Gastroesophageal sphincter (tissue), 4 donors: ENCODE results near the gene LILRB3. TPM values are rescaled to one million over a fixed set of nuclear protein-coding genes. Genes with fewer than 3 reads are reported as not detected.

Source experiments
- ATAC-seq: fragments of 150-250 bp; one replicate; pipeline ENCODE4 v1.9.1; 2016; ENCODE audit warnings: mild to moderate bottlenecking, moderate library complexity
- H3K27ac ChIP-seq, 4 donors: fragments of 200-600 bp; sonication (generic) in 3 of 4; 1 replicate in 3 of 4; 2 replicates in 1 of 4; pipeline ENCODE4 v1.5.1; 2016 to 2019
- H3K27me3 ChIP-seq: fragments of 200-600 bp; sonication (generic); one replicate; pipeline ENCODE4 v1.5.1; 2019
- H3K36me3 ChIP-seq, 2 donors: fragments of 200-600 bp; sonication (generic); one replicate each; pipeline ENCODE4 v1.5.1; 2019; ENCODE audit warnings: control low read depth in 1 of 2
- H3K4me1 ChIP-seq, 3 donors: fragments of 200-600 bp; sonication (generic); 1 replicate in 2 of 3; 2 replicates in 1 of 3; pipeline ENCODE4 v1.5.1; 2016 to 2019; ENCODE audit warnings: control low read depth in 2 of 3
- H3K4me3 ChIP-seq, 2 donors: fragments of 200-600 bp; sonication (generic); one replicate each; pipeline ENCODE4 v1.5.1; 2019; ENCODE audit warnings: mild to moderate bottlenecking in 1 of 2, moderate library complexity in 1 of 2
- H3K9me3 ChIP-seq, 3 donors: fragments of 200-600 bp; sonication (generic); one replicate each; pipeline ENCODE4 v1.5.1; 2017 to 2019; ENCODE audit warnings: control low read depth in 2 of 3
- EP300 ChIP-seq: sonication (generic); formaldehyde crosslinking; IDR thresholded peaks from one replicate; pipeline ENCODE4 v1.6.1; 2017; ENCODE audit warnings: antibody characterized with exemption, mild to moderate bottlenecking
- POLR2A ChIP-seq, 2 donors: fragments of 450-650 bp; IDR thresholded peaks; one replicate each; pipeline ENCODE4 v1.6.1; 2017; ENCODE audit warnings: antibody characterized with exemption in 2 of 2, mild to moderate bottlenecking in 2 of 2, moderate library complexity in 1 of 2
- POLR2AphosphoS5 ChIP-seq: sonication (generic); formaldehyde crosslinking; IDR thresholded peaks from one replicate; pipeline ENCODE4 v1.6.1; 2017; ENCODE audit warnings: antibody characterized with exemption
- WGBS, 2 donors: methylation state at CpG; one replicate each; pipeline ENCODE4 v1.1.5; 2018; ENCODE audit warnings: low coverage in 1 of 2; 5-methylcytosine and 5-hydroxymethylcytosine counted together
- total RNA-seq, 4 donors: library from RNA; depleted of rRNA; stranded (reverse); fragments of >200 nt; gene quantifications; one replicate each; pipeline ENCODE4 v1.1.0, GENCODE V29; 2016
- TF ChIP-seq, protein P1 (sequence below), 4 experiments: fragments of 200-600 bp in 2 of 4; fragments of 450-650 bp in 2 of 4; sonication (generic) in 1 of 4; IDR thresholded peaks; one replicate each; pipeline ENCODE4 v1.5.1; 2017 to 2019; ENCODE audit warnings: antibody characterized with exemption in 4 of 4, mild to moderate bottlenecking in 2 of 4, moderate library complexity in 2 of 4

The LILRB3 gene
- total RNA-seq, 4 donors from 2014 or later, result 6.8 to 29.9 (median 21.3) TPM

DNA sequence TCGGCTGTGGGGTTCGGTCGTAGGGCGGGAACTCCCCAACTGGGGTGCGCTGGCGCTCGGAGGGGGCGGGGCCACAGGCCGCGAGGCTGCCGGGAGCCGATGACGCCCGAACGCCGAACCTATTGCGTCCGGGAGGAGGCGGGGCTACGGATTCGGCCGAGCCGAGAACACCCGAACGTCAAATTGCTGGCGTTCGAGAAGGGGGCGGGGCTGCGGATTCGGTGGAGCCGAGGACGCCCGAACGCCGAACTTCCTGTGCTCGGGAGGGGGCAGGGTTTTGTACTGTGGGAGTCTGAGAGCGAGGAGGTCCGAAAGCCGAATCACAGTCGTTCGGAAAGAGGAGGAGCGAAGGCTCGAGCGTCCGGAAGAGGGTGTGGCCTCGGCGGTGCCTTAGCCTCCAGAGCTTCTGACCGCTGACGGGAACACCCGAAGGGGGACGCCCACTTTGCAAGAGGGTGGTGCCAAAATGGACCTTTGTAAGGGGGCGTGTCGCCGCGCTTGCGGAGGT, 32.2 kb downstream of the LILRB3 start:
- H3K4me1 ChIP-seq, result peaks cover 0 to 36% (median 17%) of the 10 kb centered on the region in 3 donors
- H3K36me3 ChIP-seq, result peaks cover 0 to 38% of the 10 kb centered on the region in 2 donors
- no peaks in the 10 kb centered on the region for H3K27me3 ChIP-seq
- 0 to 3% methylated on average over 1 to 15 of the region's 56 CpGs for WGBS, 2 donors
- peak; percentile 74 for ATAC-seq
- no peaks in the 10 kb centered on the region for H3K9me3 ChIP-seq
- peak overlapping the region; percentile 79 to 100 (median 94) for H3K27ac ChIP-seq
- peak overlapping the region; percentile 79 to 83 for H3K4me3 ChIP-seq
- no peak for TF ChIP-seq POLR2A (IDR thresholded peaks at IDR 0.05)
- TF ChIP-seq, protein P1, sequence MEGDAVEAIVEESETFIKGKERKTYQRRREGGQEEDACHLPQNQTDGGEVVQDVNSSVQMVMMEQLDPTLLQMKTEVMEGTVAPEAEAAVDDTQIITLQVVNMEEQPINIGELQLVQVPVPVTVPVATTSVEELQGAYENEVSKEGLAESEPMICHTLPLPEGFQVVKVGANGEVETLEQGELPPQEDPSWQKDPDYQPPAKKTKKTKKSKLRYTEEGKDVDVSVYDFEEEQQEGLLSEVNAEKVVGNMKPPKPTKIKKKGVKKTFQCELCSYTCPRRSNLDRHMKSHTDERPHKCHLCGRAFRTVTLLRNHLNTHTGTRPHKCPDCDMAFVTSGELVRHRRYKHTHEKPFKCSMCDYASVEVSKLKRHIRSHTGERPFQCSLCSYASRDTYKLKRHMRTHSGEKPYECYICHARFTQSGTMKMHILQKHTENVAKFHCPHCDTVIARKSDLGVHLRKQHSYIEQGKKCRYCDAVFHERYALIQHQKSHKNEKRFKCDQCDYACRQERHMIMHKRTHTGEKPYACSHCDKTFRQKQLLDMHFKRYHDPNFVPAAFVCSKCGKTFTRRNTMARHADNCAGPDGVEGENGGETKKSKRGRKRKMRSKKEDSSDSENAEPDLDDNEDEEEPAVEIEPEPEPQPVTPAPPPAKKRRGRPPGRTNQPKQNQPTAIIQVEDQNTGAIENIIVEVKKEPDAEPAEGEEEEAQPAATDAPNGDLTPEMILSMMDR (IDR thresholded peaks at IDR 0.05), result no peak
- TF ChIP-seq EP300, result no peak
- peak; percentile 21 for TF ChIP-seq POLR2AphosphoS5

DNA sequence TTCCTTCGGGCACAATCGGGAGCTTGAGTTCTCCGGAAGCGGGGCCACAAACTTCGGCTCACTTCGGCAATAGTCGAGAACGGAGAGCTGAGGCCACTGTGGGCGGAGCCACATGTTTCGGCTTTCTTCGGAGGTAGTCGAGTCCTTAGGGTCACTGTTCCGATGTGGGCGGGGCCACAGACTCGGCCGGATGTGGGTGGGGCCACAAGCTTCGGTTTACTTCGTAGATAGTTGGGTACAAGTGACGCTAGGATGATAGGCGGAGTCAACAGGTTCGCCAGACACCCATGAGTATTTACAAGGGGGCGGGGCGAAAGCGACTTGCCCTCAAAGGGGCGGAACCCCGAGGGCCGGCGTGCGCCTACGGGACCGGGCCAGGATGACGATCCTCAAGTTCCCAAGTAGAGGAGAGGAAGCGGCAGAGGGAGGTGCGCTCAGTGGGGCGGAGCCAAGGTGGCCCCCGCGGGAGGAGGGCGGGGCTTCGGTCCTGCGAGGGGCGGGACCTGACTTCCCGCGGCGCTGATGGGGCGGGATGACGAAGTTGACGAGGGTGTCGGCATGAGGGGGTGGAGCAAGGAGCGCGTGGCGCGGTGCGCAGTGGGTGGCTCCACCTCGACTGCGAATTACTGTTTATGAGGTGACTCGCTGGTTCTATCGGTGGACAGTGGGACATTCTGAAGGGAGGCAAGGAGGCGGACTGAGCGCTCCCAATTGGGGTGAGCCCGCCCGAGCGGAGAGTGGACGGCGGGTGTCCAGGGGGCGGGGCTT, 32.9 kb downstream of the LILRB3 start:
- Histone ChIP-seq H3K36me3 (peaks cover 0 to 32% of the 10 kb centered on the region in 2 donors), H3K27me3 (no peaks in the 10 kb centered on the region), H3K4me3 (peak overlapping the region; percentile 47 to 79), H3K9me3 (no peaks in the 10 kb centered on the region), H3K4me1 (peaks cover 0 to 36% (median 17%) of the 10 kb centered on the region in 3 donors), H3K27ac (peak overlapping the region; percentile 79 to 100 (median 94))
- ATAC-seq, result peak; percentile 80
- 0 to 4% methylated on average over 4 to 18 of the region's 65 CpGs for WGBS, 2 donors
- TF ChIP-seq EP300, result no peak
- TF ChIP-seq POLR2A (IDR thresholded peaks at IDR 0.05), result peak; percentile 63 to 74
- peak; percentile 80 for TF ChIP-seq POLR2AphosphoS5
- TF ChIP-seq, protein P1 (IDR thresholded peaks at IDR 0.05), result no peak

DNA sequence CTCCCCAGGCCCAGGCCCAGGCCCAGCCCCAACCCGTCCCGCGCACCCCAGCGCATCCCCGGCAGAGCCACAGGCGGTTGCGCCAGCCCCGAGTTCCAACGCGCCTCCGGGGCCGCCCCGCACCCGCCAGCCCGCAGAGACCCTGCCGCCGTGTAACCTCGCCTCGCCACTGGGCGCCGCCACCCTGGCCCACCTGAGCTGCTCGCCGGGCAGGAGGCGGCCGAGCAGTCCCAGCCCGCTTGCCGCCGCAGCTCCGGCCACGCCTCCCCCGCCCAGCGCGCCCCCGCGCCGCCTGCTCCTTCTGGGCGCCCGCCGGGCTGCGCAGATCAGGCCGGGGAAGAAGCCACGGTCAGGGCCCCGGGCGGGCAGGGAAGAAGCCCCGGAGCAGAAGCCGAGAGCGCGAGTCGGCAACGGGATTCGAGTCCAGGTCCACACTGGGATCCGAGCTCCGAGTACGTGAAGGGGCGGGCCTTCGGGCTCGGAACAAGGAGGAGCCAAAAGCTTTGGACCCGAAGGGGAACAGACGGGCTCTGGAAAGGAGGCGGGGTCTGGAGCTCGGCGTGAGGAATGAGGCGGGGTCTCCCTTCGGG, 33.6 kb downstream of the LILRB3 start, which contains the start of gene MBOAT7:
Gene MBOAT7 (minus strand): TSS at position 436 of the 590 bp plus-strand sequence. CDS start 1,072 bp downstream, outside the sequence.
- Histone ChIP-seq H3K4me3 (peak within 1 kb of the TSS; percentile 47 to 79), H3K4me1 (peaks cover 0 to 36% (median 17%) of the 10 kb centered on the region in 3 donors), H3K27ac (peak within 1 kb of the TSS; percentile 79 to 100 (median 94)), H3K27me3 (no peaks in the 10 kb centered on the region), H3K9me3 (no peaks in the 10 kb centered on the region), H3K36me3 (peaks cover 0 to 25% of the 10 kb centered on the region in 2 donors)
- ATAC-seq, result peak; percentile 65
- WGBS, 2 donors, result no CpG with 5 or more reads among the region's 64 CpGs
- TF ChIP-seq POLR2A (IDR thresholded peaks at IDR 0.05), result peak in 1 of 2 donors; percentile 37
- TF ChIP-seq POLR2AphosphoS5, result peak; percentile 29
- TF ChIP-seq EP300, result no peak
- TF ChIP-seq, protein P1 (IDR thresholded peaks at IDR 0.05), result peak in 3 of 4 experiments; percentile 54 to 60 (median 60)

DNA sequence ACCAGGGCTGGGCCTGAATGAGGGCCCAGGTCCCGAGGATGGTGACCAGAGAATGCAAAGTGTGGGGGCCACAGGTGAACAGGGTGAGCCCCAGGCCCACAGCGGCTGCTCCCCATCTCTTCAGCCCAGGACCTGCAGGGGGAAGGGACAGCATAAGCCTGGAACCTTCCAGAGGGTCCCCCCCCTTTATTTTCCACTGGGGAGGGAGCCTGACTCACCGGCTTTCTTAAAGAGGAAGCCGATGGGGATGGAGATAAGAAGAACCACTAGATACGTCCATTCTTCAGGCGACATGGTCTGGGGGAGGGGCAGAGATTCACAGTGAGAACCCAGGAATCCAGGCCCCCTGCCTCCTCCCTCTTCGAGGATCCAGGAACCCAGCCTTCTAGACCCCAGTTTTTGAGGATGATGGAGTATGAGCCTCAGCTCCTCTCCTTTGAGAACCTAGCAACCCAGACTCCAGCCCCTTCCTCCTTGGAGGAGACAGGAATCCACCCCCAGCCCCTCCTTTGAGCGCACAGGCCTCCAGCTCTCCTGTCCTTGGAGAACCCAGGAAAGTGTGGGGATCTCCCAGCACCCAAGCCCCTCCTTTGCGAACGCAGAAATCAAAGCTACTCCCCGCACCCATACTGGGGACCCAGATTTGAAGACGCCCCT, 34.5 kb downstream of the LILRB3 start:
- no peak for ATAC-seq
- Histone ChIP-seq H3K4me1 (peaks cover 0 to 36% (median 17%) of the 10 kb centered on the region in 3 donors), H3K36me3 (peaks cover 0 to 22% of the 10 kb centered on the region in 2 donors), H3K4me3 (peak overlapping the region; percentile 47 to 79), H3K27me3 (no peaks in the 10 kb centered on the region), H3K9me3 (no peaks in the 10 kb centered on the region), H3K27ac (peak overlapping the region; percentile 75 to 100 (median 94))
- WGBS, 2 donors, result 25% methylated on average over 5 of the region's 12 CpGs; no CpG with 5 or more reads in 1 of the 2 donors
- TF ChIP-seq, protein P1 (IDR thresholded peaks at IDR 0.05), result no peak
- no peak for TF ChIP-seq EP300
- no peak for TF ChIP-seq POLR2A (IDR thresholded peaks at IDR 0.05)
- TF ChIP-seq POLR2AphosphoS5, result no peak
